Trophoblast cell (in vitro differentiated cells and primary cell): ENCODE data around the gene PDS5B.

Source experiments
- DNase-seq, 2 donors: peaks; one replicate each; pipeline ENCODE4 v3.0.0-alpha.2; 2016
- H2AFZ ChIP-seq: 2 replicates; pipeline ENCODE4 v1.6.1; 2013; ENCODE audit warnings: low read length, moderate library complexity, mild to moderate bottlenecking; ENCODE audit not compliant: insufficient read depth, poor library complexity
- H2AK5ac ChIP-seq: 2 replicates; pipeline ENCODE4 v1.6.1; 2013; ENCODE audit warnings: mild to moderate bottlenecking, low read length
- H2BK120ac ChIP-seq: 2 replicates; pipeline ENCODE4 v1.6.1; 2013; ENCODE audit warnings: low read length, mild to moderate bottlenecking, moderate library complexity; ENCODE audit not compliant: insufficient read depth, poor library complexity
- H2BK12ac ChIP-seq: 2 replicates; pipeline ENCODE4 v1.6.1; 2013; ENCODE audit warnings: mild to moderate bottlenecking, low read length, moderate library complexity
- H2BK5ac ChIP-seq: 2 replicates; pipeline ENCODE4 v1.6.1; 2013; ENCODE audit warnings: low read length, low read depth, moderate library complexity, mild to moderate bottlenecking; ENCODE audit not compliant: poor library complexity
- H3K14ac ChIP-seq: 2 replicates; pipeline ENCODE4 v1.6.1; 2013; ENCODE audit warnings: mild to moderate bottlenecking, low read length
- H3K18ac ChIP-seq: 2 replicates; pipeline ENCODE4 v1.6.1; 2013; ENCODE audit warnings: mild to moderate bottlenecking, low read length
- H3K23ac ChIP-seq: 2 replicates; pipeline ENCODE4 v1.6.1; 2013; ENCODE audit warnings: low read length
- H3K27ac ChIP-seq: 2 replicates; pipeline ENCODE4 v1.5.1; 2013; ENCODE audit warnings: low read depth, mild to moderate bottlenecking, inconsistent platforms, low read length, moderate library complexity
- H3K27me3 ChIP-seq: 2 replicates; pipeline ENCODE4 v1.6.1; 2013; ENCODE audit warnings: inconsistent platforms, mild to moderate bottlenecking, low read length, moderate library complexity; ENCODE audit not compliant: insufficient read depth
- H3K36me3 ChIP-seq, 2 experiments: 1 replicate in 1 of 2; 2 replicates in 1 of 2; pipeline ENCODE4 v1.6.1; 2013; ENCODE audit warnings: low read length in 2 of 2, mild to moderate bottlenecking in 2 of 2, moderate library complexity in 1 of 2; ENCODE audit not compliant: insufficient read depth in 2 of 2, control insufficient read depth in 1 of 2
- H3K4ac ChIP-seq: 2 replicates; pipeline ENCODE4 v1.6.1; 2013; ENCODE audit warnings: low read depth, mild to moderate bottlenecking, low read length, moderate library complexity
- H3K4me1 ChIP-seq, 2 experiments: 1 replicate in 1 of 2; 2 replicates in 1 of 2; pipeline ENCODE4 v1.6.1; 2013; ENCODE audit warnings: low read length in 2 of 2, mild to moderate bottlenecking in 2 of 2, moderate library complexity in 1 of 2; ENCODE audit not compliant: insufficient read depth in 2 of 2, control insufficient read depth in 1 of 2
- H3K4me2 ChIP-seq: 2 replicates; pipeline ENCODE4 v1.6.1; 2013; ENCODE audit warnings: inconsistent platforms, mild to moderate bottlenecking, low read length, moderate library complexity
- H3K4me3 ChIP-seq: 2 replicates; pipeline ENCODE4 v1.5.1; 2013; ENCODE audit warnings: mild to moderate bottlenecking, low read depth, low read length, inconsistent platforms
- H3K79me1 ChIP-seq: one replicate; pipeline ENCODE4 v1.6.1; 2013; ENCODE audit warnings: low read length
- H3K79me2 ChIP-seq: 2 replicates; pipeline ENCODE4 v1.6.1; 2013; ENCODE audit warnings: low read length, mild to moderate bottlenecking; ENCODE audit not compliant: control insufficient read depth, insufficient read depth, poor library complexity
- H3K9ac ChIP-seq: 2 replicates; pipeline ENCODE4 v1.6.1; 2013; ENCODE audit warnings: mild to moderate bottlenecking, low read length
- H3K9me3 ChIP-seq: 2 replicates; pipeline ENCODE4 v1.6.1; 2013; ENCODE audit warnings: low read depth, mild to moderate bottlenecking, control low read depth, inconsistent platforms, low read length; ENCODE audit not compliant: insufficient read depth
- H4K12ac ChIP-seq: 2 replicates; pipeline ENCODE4 v1.6.1; 2013; ENCODE audit warnings: low read depth, mild to moderate bottlenecking, low read length, moderate library complexity
- H4K8ac ChIP-seq: 2 replicates; pipeline ENCODE4 v1.6.1; 2013; ENCODE audit warnings: low read depth, mild to moderate bottlenecking, low read length, moderate library complexity
- H4K91ac ChIP-seq: one replicate; pipeline ENCODE4 v1.6.1; 2013; ENCODE audit warnings: low read depth, mild to moderate bottlenecking, low read length, moderate library complexity
- WGBS: extraction: QIAGEN DNeasy Blood & Tissue Kit; methylation state at CpG from one replicate; pipeline ENCODE4 v1.1.7; 2013; ENCODE audit warnings: missing lambda C conversion rate; ENCODE audit not compliant: insufficient read length, insufficient coverage; ENCODE audit errors: extremely low coverage; 5-methylcytosine and 5-hydroxymethylcytosine counted together

PDS5B gene

DNA sequence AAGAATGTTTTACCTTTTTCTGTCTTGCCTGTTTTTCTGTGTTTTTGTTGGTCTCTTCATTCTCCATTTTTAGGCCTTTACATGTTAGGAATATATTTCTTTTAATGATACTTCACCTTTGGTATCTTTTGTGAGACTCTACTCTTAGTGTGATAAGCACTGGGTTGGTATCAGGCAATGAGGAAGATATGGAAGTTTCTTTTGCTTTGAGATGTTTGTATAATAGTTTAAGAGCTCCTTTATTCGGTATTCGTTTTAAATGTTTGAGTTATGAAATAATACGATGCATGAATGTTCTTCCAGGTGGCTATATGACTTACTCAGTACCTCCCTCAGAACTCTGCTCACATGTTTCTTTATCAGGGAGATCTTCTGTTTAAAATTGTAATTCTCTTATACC lies 144.8 kb downstream of the PDS5B start:
- Histone ChIP-seq H4K91ac (no peak overlapping the region), H3K4me1 (no peaks in the 10 kb centered on the region), H3K4me3 (no peak overlapping the region), H3K14ac (no peak overlapping the region), H2BK120ac (no peak overlapping the region), H3K27me3 (no peaks in the 10 kb centered on the region), H3K23ac (no peak overlapping the region), H3K4me2 (no peak overlapping the region), H2BK5ac (no peak overlapping the region), H2AK5ac (no peak overlapping the region), H3K36me3 (no peaks in the 10 kb centered on the region), H4K12ac (no peak overlapping the region), H3K4ac (no peak overlapping the region), H3K9me3 (no peaks in the 10 kb centered on the region), H3K79me2 (no peaks in the 10 kb centered on the region), H4K8ac (no peak overlapping the region), H3K79me1 (no peaks in the 10 kb centered on the region), H2BK12ac (no peak overlapping the region), H3K27ac (no peak overlapping the region), H3K18ac (no peak overlapping the region), H2AFZ (no peak overlapping the region), H3K9ac (no peak overlapping the region)
- no CpG with 5 or more reads among the region's 3 CpGs for WGBS
- DNase-seq = no peak

DNA sequence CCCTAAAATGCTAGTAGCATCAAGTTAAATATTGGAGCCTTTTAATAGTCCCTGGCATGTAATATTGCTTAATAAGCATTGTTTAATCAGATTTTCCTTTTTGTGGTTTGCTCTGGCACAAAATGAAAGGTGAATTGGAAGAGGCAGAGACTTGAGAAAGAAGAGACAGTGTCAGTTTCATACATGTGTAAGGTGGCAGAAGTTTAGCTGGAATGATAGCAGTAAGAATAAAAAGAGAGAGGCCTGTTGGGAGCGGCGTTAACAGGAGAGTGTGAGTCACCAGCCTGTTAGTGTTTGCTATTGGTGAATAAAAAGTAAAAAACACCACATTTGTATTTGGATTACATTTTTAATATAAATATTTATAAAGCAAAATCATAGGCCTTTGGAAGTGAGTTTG lies 145.3 kb downstream of the PDS5B start:
- Histone ChIP-seq H4K91ac (no peak overlapping the region), H4K12ac (no peak overlapping the region), H3K4me3 (no peak overlapping the region), H3K18ac (no peak overlapping the region), H2AFZ (no peak overlapping the region), H2BK5ac (no peak overlapping the region), H3K27ac (no peak overlapping the region), H3K4me1 (no peaks in the 10 kb centered on the region), H2BK120ac (no peak overlapping the region), H3K27me3 (no peaks in the 10 kb centered on the region), H3K36me3 (no peaks in the 10 kb centered on the region), H3K4ac (no peak overlapping the region), H2BK12ac (no peak overlapping the region), H4K8ac (no peak overlapping the region), H3K9ac (no peak overlapping the region), H3K14ac (no peak overlapping the region), H3K4me2 (no peak overlapping the region), H3K23ac (no peak overlapping the region), H3K79me2 (no peaks in the 10 kb centered on the region), H3K9me3 (no peaks in the 10 kb centered on the region), H3K79me1 (no peaks in the 10 kb centered on the region), H2AK5ac (no peak overlapping the region)
- no CpG with 5 or more reads among the region's 2 CpGs for WGBS
- DNase-seq = no peak

DNA sequence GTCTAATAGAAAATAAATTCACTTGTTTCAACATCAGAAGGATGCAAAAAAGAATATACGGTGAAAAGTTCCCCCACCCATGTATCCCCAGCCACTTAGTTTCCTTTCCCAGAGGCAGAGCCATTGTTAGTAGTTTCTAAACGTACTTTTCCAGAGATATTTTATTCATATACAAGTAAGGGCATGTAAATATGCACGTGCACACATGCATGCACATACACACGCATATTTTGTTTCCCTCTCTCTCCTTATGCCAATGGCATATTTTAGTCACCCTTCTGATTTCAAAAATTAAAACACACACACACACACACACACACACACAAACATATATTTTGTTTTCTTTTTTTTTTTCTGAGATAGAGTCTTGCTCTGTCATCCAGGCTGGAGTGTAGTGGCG lies 147.4 kb downstream of the PDS5B start:
- no peaks in the 10 kb centered on the region for H3K79me1 ChIP-seq
- H3K4me3 ChIP-seq = no peak overlapping the region
- no peak overlapping the region for H2BK120ac ChIP-seq
- no peaks in the 10 kb centered on the region for H3K27me3 ChIP-seq
- no peak overlapping the region for H3K14ac ChIP-seq
- no peaks in the 10 kb centered on the region for H3K79me2 ChIP-seq
- no peak overlapping the region for H3K23ac ChIP-seq
- H4K12ac ChIP-seq = no peak overlapping the region
- no peak overlapping the region for H4K91ac ChIP-seq
- no peak overlapping the region for H3K9ac ChIP-seq
- no peak overlapping the region for H3K27ac ChIP-seq
- WGBS = no CpG with 5 or more reads among the region's 5 CpGs
- H3K36me3 ChIP-seq = peaks cover 0 to 1% of the 10 kb centered on the region in 2 experiments
- H3K4me2 ChIP-seq = no peak overlapping the region
- H3K4ac ChIP-seq = no peak overlapping the region
- no peaks in the 10 kb centered on the region for H3K9me3 ChIP-seq
- H2AK5ac ChIP-seq = no peak overlapping the region
- no peaks in the 10 kb centered on the region for H3K4me1 ChIP-seq
- DNase-seq = no peak
- H4K8ac ChIP-seq = no peak overlapping the region
- no peak overlapping the region for H2BK12ac ChIP-seq
- H2BK5ac ChIP-seq = no peak overlapping the region
- no peak overlapping the region for H2AFZ ChIP-seq
- no peak overlapping the region for H3K18ac ChIP-seq

DNA sequence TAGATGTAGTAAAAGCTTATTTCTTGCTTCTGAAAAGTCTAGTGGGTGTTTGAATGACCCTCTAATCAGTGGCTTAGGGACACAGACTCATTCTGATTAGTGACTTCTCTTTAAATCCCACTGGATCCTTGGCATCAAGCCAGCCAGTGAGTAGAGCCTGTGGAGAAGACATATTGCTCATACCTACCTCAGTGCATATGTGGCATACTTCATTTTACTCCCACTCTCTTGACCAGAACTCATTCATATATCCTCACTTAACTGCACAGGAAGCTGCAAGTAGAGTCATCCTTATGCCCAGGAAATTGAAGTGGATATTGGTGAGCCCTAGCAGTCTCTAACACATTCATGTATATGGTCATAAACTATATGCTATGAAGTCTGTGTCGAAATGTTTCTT lies 148.3 kb downstream of the PDS5B start:
- H2BK5ac ChIP-seq = no peak overlapping the region
- H3K27ac ChIP-seq = no peak overlapping the region
- no peak overlapping the region for H3K4me3 ChIP-seq
- H3K18ac ChIP-seq = no peak overlapping the region
- H3K4ac ChIP-seq = no peak overlapping the region
- H3K4me1 ChIP-seq = no peaks in the 10 kb centered on the region
- H2AFZ ChIP-seq = no peak overlapping the region
- H2AK5ac ChIP-seq = no peak overlapping the region
- no peaks in the 10 kb centered on the region for H3K79me2 ChIP-seq
- no peak overlapping the region for H3K14ac ChIP-seq
- H4K91ac ChIP-seq = no peak overlapping the region
- no peak overlapping the region for H3K9ac ChIP-seq
- H3K4me2 ChIP-seq = no peak overlapping the region
- H2BK120ac ChIP-seq = no peak overlapping the region
- H2BK12ac ChIP-seq = no peak overlapping the region
- H3K23ac ChIP-seq = no peak overlapping the region
- H3K27me3 ChIP-seq = no peaks in the 10 kb centered on the region
- no peak for DNase-seq
- no CpG with 5 or more reads among the region's 1 CpG for WGBS
- no peak overlapping the region for H4K12ac ChIP-seq
- no peaks in the 10 kb centered on the region for H3K79me1 ChIP-seq
- H3K36me3 ChIP-seq = peaks cover 0 to 2% of the 10 kb centered on the region in 2 experiments
- H4K8ac ChIP-seq = no peak overlapping the region
- no peaks in the 10 kb centered on the region for H3K9me3 ChIP-seq
